RPMI7951 (cell line): ENCODE results near the gene METTL1. TPM values are rescaled to one million over a fixed set of nuclear protein-coding genes. Genes with fewer than 3 reads are reported as not detected.
"Not testable (repeated sequence)": the region's sequence is repeated elsewhere in the genome, so short reads cannot be mapped to it uniquely, and the experiment has no call there.

Source experiments
- DNase-seq: peaks from one replicate; pipeline ENCODE4 v3.0.0-alpha.2; 2012; ENCODE audit warnings: low read depth
- total RNA-seq: library from RNA; depleted of rRNA; stranded (reverse); fragments of >200 nt; shearing (Covaris generic); gene quantifications from 2 replicates; pipeline ENCODE4 v1.2.3, GENCODE V29; 2014; rRNA removed

METTL1 gene
- 8.8 and 11.2 TPM in 2 replicates for total RNA-seq

DNA sequence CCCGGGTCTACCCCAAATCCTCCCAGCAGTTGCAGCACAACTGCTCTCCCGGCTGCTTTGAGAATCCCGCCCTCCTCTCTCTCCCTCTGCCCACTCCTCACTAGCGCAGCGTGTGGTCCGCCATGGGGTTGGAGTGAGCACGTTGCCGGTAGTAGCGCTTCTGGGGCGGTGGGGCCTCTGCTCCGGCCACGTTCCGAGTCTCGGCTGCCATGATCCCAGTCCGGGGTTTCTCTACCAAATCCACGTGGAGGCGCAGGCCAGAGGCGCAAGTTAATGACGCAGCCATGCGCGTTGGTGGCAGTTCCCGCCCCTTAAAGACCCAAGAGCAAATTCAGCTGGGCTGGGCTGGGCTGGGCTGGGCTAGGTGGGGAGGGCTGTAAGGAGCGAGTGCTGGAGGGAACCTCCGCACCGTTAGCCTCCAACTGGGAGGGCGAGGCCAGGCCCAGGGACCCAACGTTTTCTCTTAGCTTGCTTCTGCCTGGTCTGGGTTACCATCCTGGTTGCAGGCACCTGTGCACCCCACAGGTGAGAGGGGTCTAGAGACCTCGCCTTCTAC lies at the start of gene METTL1:
METTL1 (minus strand) TSS at position 233 of the 556 bp plus-strand sequence; CDS start at position 211, 22 bp downstream.
- DNase-seq, result peak; percentile 94

DNA sequence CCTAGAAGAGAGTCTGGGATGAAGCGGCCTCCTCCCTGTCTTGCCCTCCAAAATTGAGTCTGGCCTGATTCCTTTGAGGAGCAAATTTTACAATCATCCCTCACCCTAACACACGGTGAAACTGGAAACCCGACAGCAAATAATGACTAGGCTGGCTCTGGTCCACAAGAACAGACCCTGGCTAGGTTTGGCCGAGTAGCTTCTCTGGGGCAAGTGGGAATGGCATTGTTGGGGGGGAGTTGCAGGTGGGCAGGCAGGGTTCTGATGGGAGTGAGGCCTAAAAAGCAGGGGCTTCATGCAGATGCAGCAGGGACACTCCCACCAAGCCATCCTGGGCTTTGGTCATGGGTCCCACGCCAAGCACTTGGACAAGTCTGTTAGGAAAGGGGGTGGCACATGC lies 49.1 kb upstream of the METTL1 start:
- DNase-seq, result not testable (repeated sequence)

DNA sequence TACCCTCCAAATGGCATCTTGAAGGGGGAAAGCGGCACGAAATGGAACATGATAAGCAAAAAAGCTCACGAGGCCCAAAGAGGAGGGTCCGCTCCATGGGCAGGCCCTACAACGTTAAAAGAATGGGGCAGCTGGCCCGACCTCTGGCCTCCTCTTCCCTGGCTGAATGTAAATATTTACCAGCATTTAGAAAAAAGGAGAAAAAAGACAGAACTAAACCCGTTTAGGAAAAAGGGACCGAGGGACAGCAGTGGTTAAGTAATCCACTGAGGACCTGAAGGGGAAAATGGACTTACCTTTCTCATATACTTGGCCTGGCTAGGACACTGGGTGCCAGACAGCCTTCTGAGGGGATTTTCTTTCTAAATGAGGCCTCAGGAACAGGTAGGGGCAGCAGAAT lies 48.2 kb upstream of the METTL1 start:
- DNase-seq, result not testable (repeated sequence)

DNA sequence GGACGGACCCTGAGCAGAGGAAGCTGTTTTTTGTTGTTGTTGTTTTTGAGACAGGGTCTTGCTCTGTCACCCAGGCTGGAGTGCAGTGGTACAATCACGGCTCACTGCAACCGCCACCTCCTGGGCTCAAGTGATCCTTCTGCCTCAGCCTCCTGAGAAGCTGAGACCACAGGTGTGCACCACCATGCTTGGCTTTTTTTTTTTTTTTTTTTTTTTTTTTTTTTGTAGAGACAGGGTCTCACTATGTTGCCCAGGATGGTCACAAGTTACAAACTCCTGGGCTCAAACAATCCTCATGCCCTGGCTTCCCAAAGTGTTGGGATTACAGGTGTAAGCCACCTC lies 46.1 kb upstream of the METTL1 start:
- DNase-seq, result not testable (repeated sequence)

DNA sequence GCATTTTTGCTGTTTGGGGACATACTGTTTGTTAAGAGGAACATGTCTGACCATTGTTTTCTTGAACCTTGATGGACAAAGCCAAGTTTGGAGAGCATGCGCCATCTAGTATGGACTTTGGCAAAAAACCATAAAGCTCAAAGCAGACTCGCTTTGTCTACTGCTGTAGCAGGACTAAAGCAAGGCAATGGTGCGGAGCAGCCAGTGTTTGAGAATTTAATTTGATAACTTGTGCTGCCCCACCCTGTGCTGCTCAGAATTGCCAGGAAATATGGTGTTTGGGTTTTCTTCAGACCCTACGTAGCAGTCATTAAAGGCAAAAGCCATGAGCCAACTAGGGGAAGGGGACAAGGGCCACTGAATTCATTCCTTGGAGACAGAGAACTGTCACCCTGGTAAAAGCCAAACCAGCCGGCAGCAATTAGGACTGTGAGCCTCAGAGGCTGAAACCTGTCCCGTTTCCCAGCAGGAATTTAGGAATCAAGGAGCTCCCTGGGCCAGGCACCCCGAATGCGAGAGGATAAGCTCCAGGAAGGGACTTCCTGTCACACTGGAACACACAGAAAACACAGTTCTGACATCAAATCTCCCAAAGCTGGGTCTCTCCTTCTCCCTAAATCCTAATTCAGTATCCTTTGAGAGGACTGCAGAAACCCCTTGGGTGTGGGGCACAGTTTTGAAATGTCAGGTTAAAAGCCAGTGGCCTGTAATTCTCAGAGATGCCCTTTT lies 45.5 kb upstream of the METTL1 start:
- no peak for DNase-seq

DNA sequence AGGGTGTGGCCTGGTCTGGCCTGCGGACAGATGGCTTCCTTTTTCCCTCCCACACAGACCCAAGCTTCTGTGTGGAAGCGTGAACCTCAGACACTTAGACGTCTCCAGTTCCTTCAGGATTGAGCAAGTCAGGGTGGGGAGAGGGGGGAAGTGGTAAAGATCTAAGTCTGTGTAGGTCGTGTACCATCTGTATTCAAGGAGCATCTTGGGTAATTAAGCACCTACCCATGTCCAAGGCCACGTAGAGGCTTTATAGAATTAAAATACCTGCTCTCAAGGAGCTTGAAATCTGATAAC lies 44.9 kb upstream of the METTL1 start:
- DNase-seq, result no peak

DNA sequence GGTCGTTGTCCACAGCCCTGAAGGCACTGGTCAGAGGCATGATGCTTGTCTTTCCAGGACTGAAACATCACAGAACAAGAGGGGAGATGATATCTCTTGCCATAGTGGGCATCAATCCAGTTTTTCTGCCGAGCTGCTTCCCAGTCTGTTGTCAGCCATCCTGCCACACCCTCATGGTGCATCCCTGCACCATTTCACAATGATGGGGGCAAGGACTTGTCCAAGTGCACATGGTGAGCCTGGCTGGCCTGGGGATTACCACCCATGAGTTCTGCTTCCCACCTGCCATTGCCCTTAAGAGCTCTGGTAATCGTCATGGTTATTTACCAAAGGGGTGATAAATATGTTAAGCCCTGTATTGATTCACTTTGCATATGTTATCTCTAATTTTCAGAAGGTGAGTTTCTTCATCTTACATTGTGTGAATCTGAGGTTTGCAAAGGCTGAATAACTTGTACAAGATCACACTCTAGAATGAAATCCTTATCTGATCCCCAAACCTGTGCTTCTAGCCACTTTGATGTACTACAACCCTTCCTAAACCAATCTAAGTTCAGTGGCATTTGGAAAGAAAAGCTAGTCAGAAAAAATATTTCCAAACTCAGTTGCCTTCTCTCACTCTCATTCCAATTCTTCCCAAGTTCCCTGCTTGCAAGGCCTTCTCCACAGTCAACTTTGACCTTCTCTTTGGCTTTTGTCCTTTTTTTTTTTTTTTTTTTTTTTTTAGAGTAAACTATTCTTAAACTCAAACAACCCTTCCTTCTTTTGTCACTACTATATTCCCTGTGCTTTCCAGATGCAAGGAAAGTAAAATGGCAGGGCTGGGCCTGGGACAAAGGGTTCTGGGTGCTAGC lies 44.3 kb upstream of the METTL1 start:
- no peak for DNase-seq

DNA sequence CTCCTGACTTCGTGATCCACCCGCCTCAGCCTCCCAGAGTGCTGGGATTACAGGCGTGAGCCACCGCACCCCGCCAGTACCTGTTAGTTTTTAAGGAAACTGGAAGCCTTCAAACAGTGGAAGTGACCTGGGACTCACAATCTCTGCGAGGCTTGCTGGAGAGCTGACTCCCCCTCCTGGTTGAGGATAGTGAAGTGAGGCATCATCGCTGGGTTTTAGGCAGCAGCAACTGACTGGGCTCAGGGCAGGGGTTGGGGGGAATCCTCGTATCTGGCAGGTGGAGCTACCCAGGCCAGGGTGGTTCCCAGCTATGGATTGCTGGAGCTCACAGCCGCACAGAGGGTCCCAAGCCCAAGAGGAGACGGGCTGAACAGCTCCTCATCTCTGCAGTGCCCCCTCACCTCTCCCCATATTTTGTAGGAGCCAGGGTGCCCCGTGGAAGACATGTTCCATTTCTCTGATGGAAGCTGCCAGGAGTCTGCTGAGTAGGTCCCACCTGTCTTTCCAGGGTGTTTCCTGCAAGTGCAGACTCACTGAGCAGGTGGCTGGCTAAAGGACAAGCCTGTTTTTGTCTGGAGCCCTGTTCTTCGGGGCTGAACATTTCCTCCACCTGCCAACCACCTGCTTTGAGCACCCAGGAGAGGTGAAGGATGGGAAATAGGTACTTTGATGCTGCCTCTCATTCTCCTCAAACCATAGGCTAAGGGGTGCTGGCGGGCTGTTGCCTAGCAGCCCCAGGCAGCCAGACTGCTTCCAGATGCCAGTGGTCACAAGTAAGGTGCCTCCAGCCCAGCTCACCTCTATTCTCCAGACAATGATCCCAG lies 43.5 kb upstream of the METTL1 start:
- DNase-seq, result no peak

DNA sequence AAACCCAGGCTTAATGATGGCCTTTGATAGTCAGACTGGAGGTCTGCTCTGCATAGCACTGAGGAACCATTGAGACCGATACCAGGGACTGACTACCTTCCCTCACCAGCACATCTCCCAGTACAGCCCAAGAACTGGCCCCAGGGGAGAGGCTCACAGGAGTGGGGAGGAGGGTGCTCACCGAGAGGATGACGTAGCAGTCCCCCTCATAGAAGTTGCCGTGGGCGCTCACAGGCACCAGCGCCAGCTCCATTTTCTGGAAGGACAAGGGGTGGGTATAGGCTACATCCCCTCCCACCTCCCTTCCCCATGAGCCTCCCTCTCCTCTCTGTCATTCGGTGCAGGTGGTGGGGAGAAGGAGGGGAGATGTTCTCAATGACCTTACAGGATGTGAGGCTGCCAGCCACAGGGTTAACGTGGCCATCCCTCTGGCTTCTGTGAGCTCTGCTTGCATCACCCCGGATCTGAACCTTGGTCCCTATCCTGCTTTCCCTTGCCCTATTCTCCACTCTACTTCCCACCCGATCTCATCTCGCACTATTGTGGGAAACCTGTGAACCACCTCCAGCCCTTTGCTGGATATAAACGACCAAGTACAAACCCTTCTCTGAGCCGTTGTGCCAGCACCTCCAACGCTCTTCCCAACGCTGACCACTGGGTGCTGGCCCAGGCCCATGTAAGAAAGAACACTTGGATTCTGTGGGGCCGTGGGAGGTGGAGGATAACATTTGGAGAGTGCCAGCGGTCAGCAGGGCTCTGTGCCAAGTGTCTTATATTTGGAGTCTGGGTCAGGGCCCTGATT lies 42.3 kb upstream of the METTL1 start:
- DNase-seq, result peak; percentile 41

DNA sequence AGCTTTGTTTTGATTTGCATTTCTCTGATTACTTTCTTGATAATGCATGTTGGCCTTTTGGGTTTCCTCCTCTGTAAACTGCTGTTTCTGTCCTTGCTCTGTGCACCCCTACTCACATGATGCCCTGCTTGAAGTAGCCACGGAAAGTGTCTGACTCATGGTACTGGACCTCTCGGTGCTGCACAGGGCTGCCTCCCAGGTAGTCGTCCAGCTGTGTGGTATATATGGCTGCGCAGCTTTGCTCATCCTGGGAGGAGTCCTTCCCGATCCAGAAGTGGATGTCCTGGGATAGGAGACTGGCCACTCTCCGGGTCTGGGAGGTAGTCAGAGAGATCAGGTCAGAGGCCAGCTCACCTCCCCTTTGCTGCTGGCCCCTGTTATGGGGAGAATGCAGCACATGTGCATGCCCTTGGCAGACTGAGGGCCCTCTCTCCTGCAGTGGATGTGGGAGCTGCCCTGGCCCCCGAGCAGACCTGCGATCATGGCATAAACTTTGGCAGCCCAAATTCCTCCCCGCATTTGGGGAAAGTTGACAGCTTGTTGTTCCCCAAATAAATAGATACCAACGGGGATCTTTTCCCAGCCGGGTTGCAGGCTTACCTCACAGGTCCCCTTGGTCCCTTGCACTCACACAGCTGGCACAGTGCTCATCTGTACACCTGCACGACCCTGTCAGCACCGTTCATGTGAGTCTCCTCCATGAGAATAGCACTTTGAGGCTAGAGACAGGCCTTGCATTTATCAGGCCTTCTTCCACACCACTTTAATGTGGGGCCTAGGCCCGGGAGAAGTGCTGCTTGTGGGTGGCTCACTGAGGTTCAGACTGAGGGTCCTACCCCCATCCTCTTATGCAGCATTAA lies 41.4 kb upstream of the METTL1 start:
- DNase-seq, result no peak

DNA sequence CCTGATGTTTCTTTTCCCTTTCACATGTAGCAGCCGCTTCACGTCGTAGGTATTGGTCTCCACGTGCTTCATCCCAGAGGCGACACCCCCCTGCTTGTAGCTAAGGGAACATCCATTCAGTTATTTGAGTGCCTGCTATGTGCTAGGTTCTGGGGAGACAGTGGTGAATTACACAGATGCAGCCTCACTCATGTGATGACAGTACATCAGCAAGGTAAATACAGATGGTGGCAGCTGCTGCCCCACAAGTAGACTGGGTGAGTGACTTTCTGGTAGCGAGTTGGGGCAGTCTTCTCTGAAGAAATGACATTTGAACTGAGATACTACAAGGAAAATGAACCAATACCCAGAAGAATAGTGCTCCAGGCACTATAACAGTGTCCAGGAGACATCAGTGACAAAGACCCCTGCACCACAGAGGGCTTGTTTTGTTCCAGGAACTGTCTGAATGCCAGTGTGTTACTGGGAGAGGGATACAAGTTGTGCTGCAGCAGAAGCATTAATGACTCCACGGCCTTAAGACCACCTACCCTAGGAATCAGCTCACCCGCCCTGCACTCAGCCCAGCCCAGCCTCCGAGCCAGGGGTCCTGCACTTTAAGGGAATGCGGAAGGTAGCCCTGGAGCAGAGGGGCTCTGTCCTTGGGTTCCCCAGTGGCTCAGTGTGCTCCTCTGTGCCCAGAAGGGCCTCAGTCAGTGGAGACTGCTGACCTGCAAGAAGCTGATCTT lies 39.3 kb upstream of the METTL1 start:
- DNase-seq, result no peak

DNA sequence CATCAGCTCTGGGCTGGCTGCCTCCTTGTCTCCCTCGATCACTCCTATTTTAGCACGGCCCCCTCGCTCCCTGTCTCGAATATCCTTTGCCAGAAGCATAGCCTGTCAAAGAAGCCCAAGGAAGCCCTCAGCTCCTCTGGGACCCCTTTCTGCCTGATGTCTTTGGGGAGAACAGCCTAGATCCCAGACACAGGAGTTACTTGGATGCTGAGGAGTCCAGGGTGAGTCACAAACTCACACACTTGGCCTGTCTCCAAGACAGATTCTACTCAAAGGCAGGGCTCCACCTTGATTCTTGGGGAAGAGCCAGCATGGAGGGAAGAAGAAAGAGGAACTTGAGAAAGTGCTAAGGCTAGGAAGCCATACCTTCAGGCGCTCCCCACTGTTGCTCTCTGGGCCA lies 38.5 kb upstream of the METTL1 start:
- DNase-seq, result peak; percentile 64

DNA sequence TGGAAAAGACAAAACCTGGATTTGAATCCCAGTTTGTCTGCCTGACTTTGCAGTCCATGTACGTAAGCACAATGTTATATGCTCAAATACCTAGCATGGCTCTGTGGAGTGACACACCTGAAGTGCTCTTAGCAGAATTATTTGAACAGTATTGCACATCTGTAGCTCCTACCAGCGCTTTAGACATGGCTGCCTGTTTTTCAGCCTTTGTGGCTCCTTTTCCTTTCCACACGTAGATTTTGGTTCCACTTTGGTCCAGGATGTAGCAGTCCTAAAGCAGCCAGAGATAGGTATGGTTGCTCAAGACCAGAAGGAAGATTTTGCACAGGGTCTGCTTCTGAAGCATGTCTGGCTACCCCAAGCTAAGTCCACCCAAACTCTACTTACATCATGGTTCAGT lies 37.5 kb upstream of the METTL1 start:
- no peak for DNase-seq

DNA sequence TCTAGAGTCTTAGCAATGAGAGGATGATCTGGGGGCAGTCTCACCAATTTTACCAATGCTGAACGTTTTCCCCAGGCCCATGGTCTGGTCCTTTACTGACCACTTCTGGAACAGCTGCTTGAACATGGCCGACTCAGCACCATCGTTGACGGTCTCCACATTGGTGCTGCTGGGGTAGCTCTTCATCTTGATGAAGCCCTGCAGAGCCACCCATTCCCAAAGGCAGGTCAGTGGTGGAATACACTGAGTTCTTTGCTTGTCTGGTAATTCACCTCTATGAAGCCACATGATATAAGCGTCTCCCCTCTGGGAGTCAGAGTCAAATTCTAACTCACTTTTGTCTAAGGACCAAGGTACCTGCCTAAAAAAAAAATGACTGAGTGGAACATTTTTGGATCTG lies 36.4 kb upstream of the METTL1 start:
- DNase-seq, result no peak

DNA sequence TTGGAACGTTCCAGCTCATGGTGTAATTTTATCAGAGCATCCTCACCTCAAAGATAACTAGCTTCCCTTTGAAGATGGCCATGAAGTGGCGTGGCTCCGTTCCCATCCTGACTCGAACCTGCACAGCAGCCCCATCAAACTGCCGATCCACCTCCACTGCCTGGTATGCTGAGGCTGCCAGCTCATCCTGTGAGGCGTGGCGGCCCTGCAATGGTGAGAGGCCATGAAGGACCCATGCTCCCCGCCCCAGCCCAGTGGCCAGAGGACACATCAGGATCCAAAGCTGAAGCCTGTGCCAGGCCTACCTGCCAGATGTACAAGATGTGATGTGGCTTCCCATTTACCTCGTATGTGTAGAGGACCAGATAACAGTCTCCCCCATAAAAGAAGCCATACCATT lies 35.4 kb upstream of the METTL1 start:
- DNase-seq, result no peak

DNA sequence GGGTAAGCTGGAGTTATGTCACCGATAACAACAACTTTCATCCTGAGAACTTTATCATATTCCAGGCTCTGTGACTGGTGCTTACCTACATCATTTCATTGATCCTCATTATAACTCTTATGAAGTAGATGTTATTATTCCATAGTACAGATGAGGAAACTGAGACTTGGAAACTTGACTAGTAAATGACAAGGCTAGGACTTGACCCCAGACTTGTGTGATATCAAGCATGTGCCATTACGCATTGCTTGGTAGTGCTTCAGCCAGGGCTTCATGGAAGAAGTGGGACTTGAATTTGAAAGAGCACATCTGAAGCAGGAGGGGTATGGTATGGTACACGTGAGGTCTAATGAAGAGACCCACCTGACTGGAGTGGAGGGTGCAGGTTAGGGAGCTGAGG lies 34.8 kb upstream of the METTL1 start:
- DNase-seq, result no peak

DNA sequence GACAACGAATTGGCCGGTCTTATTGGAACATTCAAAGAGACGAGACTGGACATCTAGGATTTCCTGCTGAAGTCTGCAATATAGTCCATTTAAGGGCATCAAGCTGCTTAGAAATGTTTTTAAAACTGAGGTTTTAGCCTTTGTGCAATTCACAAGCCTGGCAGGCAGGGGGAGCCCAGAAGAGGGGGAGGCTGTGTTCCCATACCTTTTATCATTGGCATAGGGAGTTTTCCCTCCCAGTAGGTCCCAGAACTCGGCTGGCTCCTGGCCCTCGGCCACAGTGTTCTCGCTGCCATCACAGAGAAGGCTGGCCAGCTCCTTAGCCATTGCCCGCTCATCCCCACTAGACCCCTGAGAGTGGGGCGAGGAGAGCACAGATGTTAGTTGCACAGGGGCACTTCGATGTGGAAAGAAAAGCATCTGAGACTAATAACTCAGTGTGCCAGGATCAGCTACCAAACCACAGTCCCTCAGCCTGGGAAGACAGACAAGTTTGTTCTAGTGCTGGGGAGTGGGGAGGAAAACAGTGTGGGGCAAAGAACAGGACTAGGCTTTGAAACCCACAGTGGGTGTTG lies 31.5 kb upstream of the METTL1 start:
- DNase-seq, result peak; percentile 41

DNA sequence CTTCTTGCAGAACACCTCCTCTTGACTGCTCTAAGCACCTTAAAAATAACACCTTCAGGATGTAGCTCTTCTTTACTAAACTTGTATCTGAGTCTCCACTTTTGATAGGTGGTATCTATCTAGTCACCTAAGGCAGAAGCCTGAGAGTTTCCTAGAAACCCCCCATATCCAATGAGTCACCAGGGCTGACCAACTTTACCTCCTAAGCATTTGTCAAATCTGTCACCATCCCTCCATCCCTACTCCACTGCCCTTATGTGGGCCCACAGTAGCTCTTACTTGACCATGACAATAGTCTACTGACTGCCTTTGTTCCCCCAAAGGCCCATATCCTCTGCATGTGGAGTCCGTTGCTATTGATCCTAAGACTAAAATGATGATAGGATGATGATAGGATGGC lies 30.7 kb upstream of the METTL1 start:
- DNase-seq, result no peak

DNA sequence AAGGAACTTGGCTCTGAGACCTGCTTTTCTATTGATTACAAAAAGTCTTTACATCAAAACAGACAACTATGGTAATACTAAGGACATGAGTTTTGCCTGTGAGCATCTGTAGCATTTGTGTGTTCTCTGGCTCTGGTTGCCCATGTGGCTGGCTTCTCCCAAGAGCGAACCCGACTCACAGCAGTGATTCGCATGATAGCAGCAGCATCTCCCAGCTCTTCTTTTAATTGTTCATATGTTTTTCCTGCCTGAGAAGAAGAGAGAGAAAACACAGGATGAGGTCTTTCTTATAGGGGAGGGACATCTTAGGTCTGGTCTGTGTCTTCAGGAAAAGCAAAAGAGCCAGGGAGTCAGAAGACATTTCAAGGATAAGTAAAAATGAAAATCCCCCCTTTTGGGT lies 29.1 kb upstream of the METTL1 start:
- no peak for DNase-seq
